Measurements from ENCODE around the gene SLC27A4. TPM values are rescaled to one million over a fixed set of nuclear protein-coding genes. Genes with fewer than 3 reads are reported as not detected.

The SLC27A4 gene
- total RNA-seq, 1 experiment from 2014 or later, result 17.0 TPM

- H3K4me3 Mint-ChIP-seq, result no peak overlapping the region
Measured at GRCh38 chr9:128292009-128292408, 48.3 kb upstream of the SLC27A4 start.

More at GRCh38 chr9:128292009-128292408, 48.3 kb upstream of the SLC27A4 start:
- Mint-ChIP-seq H3K27me3 (ENCODE audit: low read depth) (no peaks in the 10 kb centered on the region; the same call in 1 of the 2 replicates), H3K27ac (no peak overlapping the region), H3K4me1 (peaks cover 2 to 4% of the 10 kb centered on the region in 2 experiments), H3K36me3 (ENCODE audit: insufficient read depth in 1 of 3, low read depth in 3 of 3) (peaks cover 3 to 16% (median 7%) of the 10 kb centered on the region in 3 experiments; a peak in 5 of 7 replicates), H3K9me3 (no peaks in the 10 kb centered on the region)
- Histone ChIP-seq H3K27ac (ENCODE audit: insufficient read length, low read depth, low read length) (no peak overlapping the region), H2BK5ac (ENCODE audit: insufficient read length, low read length) (no peak overlapping the region), H2AFZ (ENCODE audit: low read length) (no peak overlapping the region), H3K79me1 (ENCODE audit: insufficient read depth, low read depth, low read length, poor library complexity, severe bottlenecking) (no peaks in the 10 kb centered on the region), H3K14ac (ENCODE audit: insufficient read depth, low read length) (no peak overlapping the region), H3K4ac (ENCODE audit: low read depth, low read length) (no peak overlapping the region), H3K18ac (ENCODE audit: insufficient read length, low read depth, low read length) (no peak overlapping the region), H2AK5ac (ENCODE audit: insufficient read length, low read length) (no peak overlapping the region), H3K9me3 (ENCODE audit: control insufficient read depth, low read depth, low read length) (no peaks in the 10 kb centered on the region), H3K79me2 (ENCODE audit: insufficient read depth, low read length) (0 out of 2 replicates have a peak, but pooled peaks cover 1% of the 10 kb centered on the region), H3K27me3 (ENCODE audit: insufficient read depth, low read length) (no peaks in the 10 kb centered on the region), H4K5ac (ENCODE audit: insufficient read length, low read depth, low read length) (no peak overlapping the region), H3K4me1 (ENCODE audit: insufficient read depth, low read length) (no peaks in the 10 kb centered on the region), H3T11ph (ENCODE audit: low read length) (no peak overlapping the region), H3K56ac (ENCODE audit: insufficient read length, low read depth, low read length) (no peak overlapping the region), H4K8ac (replicated peaks; ENCODE audit: insufficient read length, low read depth, low read length) (no peak overlapping the region), H3K23me2 (ENCODE audit: insufficient read length, low read depth, low read length, poor library complexity, severe bottlenecking) (no peaks in the 10 kb centered on the region), H2BK12ac (ENCODE audit: insufficient read length, low read depth, low read length) (no peak overlapping the region), H3K9ac (ENCODE audit: extremely low read depth, insufficient read length, low read length) (no peak overlapping the region), H2BK120ac (ENCODE audit: low read depth, low read length, poor library complexity, severe bottlenecking) (no peak overlapping the region), H4K20me1 (ENCODE audit: control insufficient read depth, insufficient read depth, insufficient read length) (no peaks in the 10 kb centered on the region), H3K23ac (ENCODE audit: insufficient read length, low read depth, low read length) (no peak overlapping the region), H2BK20ac (ENCODE audit: low read depth, low read length, poor library complexity, severe bottlenecking) (no peak overlapping the region), H3K4me2 (ENCODE audit: insufficient read depth, insufficient read length, low read length) (no peak overlapping the region), H4K91ac (ENCODE audit: insufficient read length, low read depth, low read length) (no peak overlapping the region), H2BK15ac (ENCODE audit: low read depth, low read length) (no peak overlapping the region)
- WGBS (ENCODE audit: extremely low coverage, insufficient read length, low lambda C conversion rate), result no CpG with 5 or more reads among the region's 3 CpGs
- no peak for TF ChIP-seq CTCF (conservative IDR thresholded peaks at IDR 0.05)
- DNase-seq, result no peak

Data from H9 (cell line).